ENCODE data around the gene PCIF1. TPM values are rescaled to one million over a fixed set of nuclear protein-coding genes. Genes with fewer than 3 reads are reported as not detected.

Gene PCIF1
- total RNA-seq, 1 donor from 2014 or later = 42.8 TPM

- intact Hi-C loops (cut with micrococcal nuclease) = no loop called here
Measured at GRCh38 chr20:45921337-45922189, 12.9 kb upstream of the PCIF1 start.

- intact Hi-C loops (cut with micrococcal nuclease) = no loop called here
Measured at GRCh38 chr20:45924391-45925261, 9.9 kb upstream of the PCIF1 start.

- intact Hi-C loops (cut with micrococcal nuclease) = no loop called here
Measured at GRCh38 chr20:45925821-45926506, 8.5 kb upstream of the PCIF1 start.

- intact Hi-C loops (cut with micrococcal nuclease) = no loop called here
Measured at GRCh38 chr20:45926731-45927070, 7.8 kb upstream of the PCIF1 start.

GRCh38 chr20:45927071-45927878 is 7.2 kb upstream of the PCIF1 start:
- intact Hi-C loops (cut with micrococcal nuclease) = no loop called here

GRCh38 chr20:45931680-45932079 is 2.8 kb upstream of the PCIF1 start:
- intact Hi-C loops (cut with micrococcal nuclease) = loop anchor here (5.0 kb wide), 2 partner anchors 964 to 1416 kb away; partner anchors contain the start of gene STK4

- intact Hi-C loops (cut with micrococcal nuclease) = loop anchor here (1.0 to 5.0 kb wide), 6 partner anchors 42 to 1414 kb away; partner anchors contain the start of genes CTSA, DNTTIP1, NEURL2 and STK4
Measured at GRCh38 chr20:45933266-45934045, 1.0 kb upstream of the PCIF1 start.

GRCh38 chr20:45934046-45934585 is 367 bp upstream of the PCIF1 start:
- intact Hi-C loops (cut with micrococcal nuclease) = loop anchor here (1.0 to 5.0 kb wide), 6 partner anchors 43 to 1413 kb away; partner anchors contain the start of genes CTSA, DNTTIP1, NEURL2 and STK4

GRCh38 chr20:45935416-45936046 is 1.0 kb downstream of the PCIF1 start:
- intact Hi-C loops (cut with micrococcal nuclease) = loop anchor here (1.0 to 5.0 kb wide), 12 partner anchors 24 to 754 kb away; partner anchors contain the start of genes ACOT8, DNTTIP1, NCOA5 and PIGT

GRCh38 chr20:45937765-45938164 is 3.3 kb downstream of the PCIF1 start:
- intact Hi-C loops (cut with micrococcal nuclease) = loop anchor here (5.0 kb wide), 1 partner anchor 85 kb away; no protein-coding TSS in a partner anchor

- intact Hi-C loops (cut with micrococcal nuclease) = loop anchor here (5.0 kb wide), 1 partner anchor 83 kb away; no protein-coding TSS in a partner anchor
Measured at GRCh38 chr20:45938727-45939438, 4.4 kb downstream of the PCIF1 start.

- intact Hi-C loops (cut with micrococcal nuclease) = no loop called here
Measured at GRCh38 chr20:45940053-45940452, 5.6 kb downstream of the PCIF1 start.

- intact Hi-C loops (cut with micrococcal nuclease) = no loop called here
Measured at GRCh38 chr20:45940469-45940868, 6.0 kb downstream of the PCIF1 start.

GRCh38 chr20:45943613-45944012 is 9.1 kb downstream of the PCIF1 start:
- intact Hi-C loops (cut with micrococcal nuclease) = no loop called here

- intact Hi-C loops (cut with micrococcal nuclease) = no loop called here
Measured at GRCh38 chr20:45944151-45944964, 9.9 kb downstream of the PCIF1 start.

- intact Hi-C loops (cut with micrococcal nuclease) = no loop called here
Measured at GRCh38 chr20:45944965-45945677, 10.6 kb downstream of the PCIF1 start.

Measured in T-helper 1 cell treated with Interleukin-12 subunit alpha and Interleukin-12 subunit beta and Interleukin-4 antibody, amounts not matched to agents 30 ng/mL and 1 ng/mL, for 36 hours (primary cell).